ENCODE measurements around the gene DOCK4.

DOCK4 gene

GRCh38 chr7:111815354-111815753, 390.8 kb downstream of the DOCK4 start:
- DNase-seq (ENCODE audit: extremely low spot score): no peak
- ChIA-PET POLR2A (no interaction called here), CTCF (interaction anchor here (1.4 kb wide), 1 partner anchor 40 kb away, joined by 4 read pairs; no protein-coding TSS in a partner anchor)
- no peak for TF ChIP-seq CTCF (IDR thresholded peaks at IDR 0.05; ENCODE audit: control extremely low read depth, extremely low read depth, low read depth, missing control alignments)

GRCh38 chr7:111813306-111813705, 392.9 kb downstream of the DOCK4 start:
- ChIA-PET POLR2A (no interaction called here), CTCF (interaction anchor here (1.1 to 1.2 kb wide), 2 partner anchors 10 to 47 kb away, joined by 3 read pairs; no protein-coding TSS in a partner anchor)
- no peak for TF ChIP-seq CTCF (IDR thresholded peaks at IDR 0.05; ENCODE audit: control extremely low read depth, extremely low read depth, low read depth, missing control alignments)
- DNase-seq (ENCODE audit: extremely low spot score): no peak

- POLR2A ChIA-PET: no interaction called here
- CTCF ChIA-PET: interaction anchor here (1.4 to 2.2 kb wide), 4 partner anchors 11 to 70 kb away, joined by 3 to 9 read pairs (median 4); no protein-coding TSS in a partner anchor
- no peak for TF ChIP-seq CTCF (IDR thresholded peaks at IDR 0.05; ENCODE audit: control extremely low read depth, extremely low read depth, low read depth, missing control alignments)
- no peak for DNase-seq (ENCODE audit: extremely low spot score)
Observed at GRCh38 chr7:111806232-111806631, 400.0 kb downstream of the DOCK4 start.

GRCh38 chr7:111803015-111803758, 403.0 kb downstream of the DOCK4 start:
- ChIA-PET CTCF (no interaction called here), POLR2A (no interaction called here)
- no peak for TF ChIP-seq CTCF (IDR thresholded peaks at IDR 0.05; ENCODE audit: control extremely low read depth, extremely low read depth, low read depth, missing control alignments)
- no peak for DNase-seq (ENCODE audit: extremely low spot score)

- ChIA-PET CTCF (no interaction called here), POLR2A (interaction anchor here (0.6 kb wide), 1 partner anchor 8 kb away, joined by 3 read pairs; no protein-coding TSS in a partner anchor)
- no peak for DNase-seq (ENCODE audit: extremely low spot score)
- TF ChIP-seq CTCF (IDR thresholded peaks at IDR 0.05; ENCODE audit: control extremely low read depth, extremely low read depth, low read depth, missing control alignments): no peak
Observed at GRCh38 chr7:111802194-111802772, 403.9 kb downstream of the DOCK4 start.

- CTCF ChIA-PET: no interaction called here
- TF ChIP-seq CTCF (IDR thresholded peaks at IDR 0.05; ENCODE audit: control extremely low read depth, extremely low read depth, low read depth, missing control alignments): no peak
- no peak for DNase-seq (ENCODE audit: extremely low spot score)
- POLR2A ChIA-PET: no interaction called here
Observed at GRCh38 chr7:111801277-111801676, 404.9 kb downstream of the DOCK4 start.

Measured in GM10248 (cell line).